HepG2 (cell line): Measurements from ENCODE around the gene TBL2. TPM values are rescaled to one million over a fixed set of nuclear protein-coding genes. Genes with fewer than 3 reads are reported as not detected.

Source experiments
- ARNT2 ChIP-seq: sonication (generic); formaldehyde crosslinking; IDR thresholded peaks from 2 replicates; pipeline ENCODE4 v1.8.0; 2022; ENCODE audit warnings: mild to moderate bottlenecking, low read depth, missing genetic modification reagents, moderate library complexity
- GABPB1 ChIP-seq: IDR thresholded peaks from 2 replicates; pipeline ENCODE4 v1.6.1; 2016; ENCODE audit warnings: mild to moderate bottlenecking, missing genetic modification reagents, moderate library complexity, missing compliant biosample characterization
- KLF13 ChIP-seq: sonication (generic); formaldehyde crosslinking; IDR thresholded peaks from 2 replicates; pipeline ENCODE4 v1.4.0; 2020; ENCODE audit warnings: mild to moderate bottlenecking, missing genetic modification reagents
- NONO ChIP-seq, 2 experiments: fragments of 450-650 bp in 1 of 2; sonication (generic) in 1 of 2; formaldehyde crosslinking in 1 of 2; IDR thresholded peaks in 1 of 2; conservative IDR thresholded peaks in 1 of 2; 2 replicates each; pipeline versions ENCODE4 v1.6.1 to v1.8.0; 2017 to 2022; ENCODE audit warnings: mild to moderate bottlenecking in 1 of 2, missing genetic modification reagents in 1 of 2, moderate library complexity in 1 of 2
- PAX8 ChIP-seq: sonication (generic); formaldehyde crosslinking; IDR thresholded peaks from 2 replicates; pipeline ENCODE4 v1.8.0; 2022; ENCODE audit warnings: mild to moderate bottlenecking, missing genetic modification reagents, borderline replicate concordance
- ZFP36L1 ChIP-seq: sonication (generic); formaldehyde crosslinking; IDR thresholded peaks from 2 replicates; pipeline ENCODE4 v1.8.0; 2022; ENCODE audit warnings: mild to moderate bottlenecking, missing genetic modification reagents, moderate library complexity
- ZNF10 ChIP-seq: sonication (generic); formaldehyde crosslinking; IDR thresholded peaks from 2 replicates; pipeline ENCODE4 v1.4.0; 2020; ENCODE audit warnings: mild to moderate bottlenecking, low read depth, missing genetic modification reagents, borderline replicate concordance
- ZNF101 ChIP-seq: sonication (generic); formaldehyde crosslinking; IDR thresholded peaks from 2 replicates; pipeline ENCODE4 v1.4.0; 2020; ENCODE audit warnings: mild to moderate bottlenecking, low read depth, missing genetic modification reagents, borderline replicate concordance
- ZNF260 ChIP-seq: sonication (generic); formaldehyde crosslinking; IDR thresholded peaks from 2 replicates; pipeline ENCODE4 v1.4.0; 2020; ENCODE audit warnings: missing genetic modification reagents, low read depth, mild to moderate bottlenecking, borderline replicate concordance
- ZNF33A ChIP-seq: sonication (generic); formaldehyde crosslinking; IDR thresholded peaks from 2 replicates; pipeline ENCODE4 v1.5.1; 2020; ENCODE audit warnings: missing genetic modification reagents, mild to moderate bottlenecking, moderate library complexity, borderline replicate concordance
- ZNF558 ChIP-seq: sonication (generic); formaldehyde crosslinking; IDR thresholded peaks from 2 replicates; pipeline ENCODE4 v1.9.0; 2022; ENCODE audit warnings: mild to moderate bottlenecking, missing genetic modification reagents, borderline replicate concordance
- ZNF674 ChIP-seq: sonication (generic); formaldehyde crosslinking; IDR thresholded peaks from 2 replicates; pipeline ENCODE4 v1.5.0; 2020; ENCODE audit warnings: low read depth, mild to moderate bottlenecking, missing genetic modification reagents
- ZNF7 ChIP-seq: IDR thresholded peaks from 2 replicates; pipeline ENCODE4 v1.6.1; 2016; ENCODE audit warnings: missing biosample characterization, missing genetic modification reagents
- polyA plus RNA-seq, 8 experiments: library from polyadenylated mRNA; depleted of rRNA in 3 of 8; stranded (reverse) in 7 of 8; unstranded in 1 of 8; fragments of >200 nt; fragmentation: Illumina TruSeq in 4 of 8; extraction: Trizol in 4 of 8; gene quantifications; 2 replicates each; pipeline versions ENCODE4 v1.2.1 to v1.2.3, GENCODE V29; 2011 to 2016; ENCODE audit warnings: low read depth in 4 of 8, missing spikeins in 1 of 8, mixed read lengths in 1 of 8; ENCODE audit not compliant: insufficient read depth in 1 of 8
- total RNA-seq, 5 experiments: library from RNA; depleted of rRNA; stranded (reverse); fragments of >200 nt; fragmentation: Illumina TruSeq; extraction: Trizol; gene quantifications; 2 replicates each; pipeline ENCODE4 v1.2.3, GENCODE V29; 2016; ENCODE audit warnings: low read depth in 1 of 5
- TF ChIP-seq, protein P1 (sequence below): IDR thresholded peaks from 2 replicates; pipeline ENCODE4 v1.6.1; 2016; ENCODE audit warnings: low read depth, missing genetic modification reagents, missing compliant biosample characterization
- TF ChIP-seq, protein P2 (sequence below): sonication (generic); formaldehyde crosslinking; IDR thresholded peaks from 2 replicates; pipeline ENCODE4 v1.5.0; 2020; ENCODE audit warnings: mild to moderate bottlenecking, missing genetic modification reagents
- TF ChIP-seq, protein P3 (sequence below): sonication (generic); formaldehyde crosslinking; IDR thresholded peaks from 2 replicates; pipeline ENCODE4 v1.5.0; 2020; ENCODE audit warnings: missing genetic modification reagents
- TF ChIP-seq, protein P4 (sequence below): sonication (generic); formaldehyde crosslinking; IDR thresholded peaks from 2 replicates; pipeline ENCODE4 v1.8.1; 2023; ENCODE audit warnings: missing genetic modification reagents, inconsistent platforms, borderline replicate concordance
- TF ChIP-seq, protein P5 (sequence below): IDR thresholded peaks from 2 replicates; pipeline ENCODE4 v1.6.1; 2016

Gene TBL2
- total and polyA plus RNA-seq, 2 of the 13 experiments (the other 11 are each of a cell fraction or from before 2014, with no cell fraction given) = 43.4 to 47.2 TPM

DNA sequence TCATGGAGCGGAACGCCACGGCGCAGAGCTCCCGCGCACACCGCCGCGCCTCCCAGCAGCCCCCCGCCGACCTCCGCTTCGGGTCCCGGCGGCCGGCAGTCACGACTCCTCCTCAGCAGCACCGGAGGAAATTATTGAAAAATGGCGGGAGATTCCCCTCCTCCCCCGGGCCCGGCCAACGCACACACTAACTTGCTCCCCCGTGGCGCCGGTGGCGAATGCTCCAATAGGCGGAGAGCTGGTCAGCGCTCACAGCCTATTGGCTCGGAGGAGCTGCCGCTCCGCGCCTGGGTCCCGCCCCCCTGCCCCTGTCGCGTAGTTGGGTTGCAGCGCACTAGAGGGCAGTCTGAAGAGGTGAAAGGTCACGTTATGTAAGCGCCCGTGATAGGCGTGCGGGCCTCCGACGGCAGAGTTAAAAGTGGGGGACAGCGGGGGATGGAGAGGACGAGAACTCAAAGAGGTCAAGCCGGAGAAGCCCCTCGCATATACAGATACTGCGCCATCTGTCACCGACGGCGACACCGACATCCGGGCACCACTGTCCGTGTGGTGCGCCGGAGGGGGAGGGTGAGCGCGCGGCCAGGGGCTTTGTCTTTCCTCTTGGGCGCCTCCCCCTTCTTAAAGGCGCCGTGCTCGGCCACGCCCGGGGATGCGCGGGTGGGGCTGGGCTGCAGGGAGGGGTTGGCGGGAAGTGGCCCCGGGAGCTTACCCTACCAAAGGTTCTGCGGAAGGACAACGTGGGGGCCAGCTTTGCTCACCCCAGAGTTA lies 56.1 kb downstream of the TBL2 start, which contains the start of gene BAZ1B (continued):
- TF ChIP-seq, protein P1, sequence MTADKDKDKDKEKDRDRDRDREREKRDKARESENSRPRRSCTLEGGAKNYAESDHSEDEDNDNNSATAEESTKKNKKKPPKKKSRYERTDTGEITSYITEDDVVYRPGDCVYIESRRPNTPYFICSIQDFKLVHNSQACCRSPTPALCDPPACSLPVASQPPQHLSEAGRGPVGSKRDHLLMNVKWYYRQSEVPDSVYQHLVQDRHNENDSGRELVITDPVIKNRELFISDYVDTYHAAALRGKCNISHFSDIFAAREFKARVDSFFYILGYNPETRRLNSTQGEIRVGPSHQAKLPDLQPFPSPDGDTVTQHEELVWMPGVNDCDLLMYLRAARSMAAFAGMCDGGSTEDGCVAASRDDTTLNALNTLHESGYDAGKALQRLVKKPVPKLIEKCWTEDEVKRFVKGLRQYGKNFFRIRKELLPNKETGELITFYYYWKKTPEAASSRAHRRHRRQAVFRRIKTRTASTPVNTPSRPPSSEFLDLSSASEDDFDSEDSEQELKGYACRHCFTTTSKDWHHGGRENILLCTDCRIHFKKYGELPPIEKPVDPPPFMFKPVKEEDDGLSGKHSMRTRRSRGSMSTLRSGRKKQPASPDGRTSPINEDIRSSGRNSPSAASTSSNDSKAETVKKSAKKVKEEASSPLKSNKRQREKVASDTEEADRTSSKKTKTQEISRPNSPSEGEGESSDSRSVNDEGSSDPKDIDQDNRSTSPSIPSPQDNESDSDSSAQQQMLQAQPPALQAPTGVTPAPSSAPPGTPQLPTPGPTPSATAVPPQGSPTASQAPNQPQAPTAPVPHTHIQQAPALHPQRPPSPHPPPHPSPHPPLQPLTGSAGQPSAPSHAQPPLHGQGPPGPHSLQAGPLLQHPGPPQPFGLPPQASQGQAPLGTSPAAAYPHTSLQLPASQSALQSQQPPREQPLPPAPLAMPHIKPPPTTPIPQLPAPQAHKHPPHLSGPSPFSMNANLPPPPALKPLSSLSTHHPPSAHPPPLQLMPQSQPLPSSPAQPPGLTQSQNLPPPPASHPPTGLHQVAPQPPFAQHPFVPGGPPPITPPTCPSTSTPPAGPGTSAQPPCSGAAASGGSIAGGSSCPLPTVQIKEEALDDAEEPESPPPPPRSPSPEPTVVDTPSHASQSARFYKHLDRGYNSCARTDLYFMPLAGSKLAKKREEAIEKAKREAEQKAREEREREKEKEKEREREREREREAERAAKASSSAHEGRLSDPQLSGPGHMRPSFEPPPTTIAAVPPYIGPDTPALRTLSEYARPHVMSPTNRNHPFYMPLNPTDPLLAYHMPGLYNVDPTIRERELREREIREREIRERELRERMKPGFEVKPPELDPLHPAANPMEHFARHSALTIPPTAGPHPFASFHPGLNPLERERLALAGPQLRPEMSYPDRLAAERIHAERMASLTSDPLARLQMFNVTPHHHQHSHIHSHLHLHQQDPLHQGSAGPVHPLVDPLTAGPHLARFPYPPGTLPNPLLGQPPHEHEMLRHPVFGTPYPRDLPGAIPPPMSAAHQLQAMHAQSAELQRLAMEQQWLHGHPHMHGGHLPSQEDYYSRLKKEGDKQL = 0 out of 2 replicates have a peak, but pooled peaks have one; percentile 10
- TF ChIP-seq ZNF33A (CRISPR knock-in tag) (no peak), PAX8 (CRISPR knock-in tag) (0 out of 2 replicates have a peak, but pooled peaks have one; percentile 69), ZNF101 (CRISPR knock-in tag) (no peak), ZNF260 (CRISPR knock-in tag) (no peak), KLF13 (CRISPR knock-in tag) (no peak), GABPB1 (CRISPR knock-in tag) (peak; percentile 84), ZFP36L1 (CRISPR knock-in tag) (no peak), ZNF674 (0 out of 2 replicates have a peak, but pooled peaks have one; percentile 22), ARNT2 (CRISPR knock-in tag) (peak; percentile 76; the same call in 1 of the 2 replicates), ZNF10 (no peak), ZNF558 (CRISPR knock-in tag) (0 out of 2 replicates have a peak, but pooled peaks have one; percentile 39), ZNF7 (CRISPR knock-in tag) (no peak; the same call in 1 of the 2 replicates), NONO (IDR thresholded peaks at IDR 0.05) (no peak), NONO (CRISPR knock-in tag; conservative IDR thresholded peaks at IDR 0.05) (0 out of 2 replicates have a peak, but pooled peaks have one; percentile 34)
- TF ChIP-seq, protein P2, sequence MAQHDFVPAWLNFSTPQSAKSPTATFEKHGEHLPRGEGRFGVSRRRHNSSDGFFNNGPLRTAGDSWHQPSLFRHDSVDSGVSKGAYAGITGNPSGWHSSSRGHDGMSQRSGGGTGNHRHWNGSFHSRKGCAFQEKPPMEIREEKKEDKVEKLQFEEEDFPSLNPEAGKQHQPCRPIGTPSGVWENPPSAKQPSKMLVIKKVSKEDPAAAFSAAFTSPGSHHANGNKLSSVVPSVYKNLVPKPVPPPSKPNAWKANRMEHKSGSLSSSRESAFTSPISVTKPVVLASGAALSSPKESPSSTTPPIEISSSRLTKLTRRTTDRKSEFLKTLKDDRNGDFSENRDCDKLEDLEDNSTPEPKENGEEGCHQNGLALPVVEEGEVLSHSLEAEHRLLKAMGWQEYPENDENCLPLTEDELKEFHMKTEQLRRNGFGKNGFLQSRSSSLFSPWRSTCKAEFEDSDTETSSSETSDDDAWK (CRISPR knock-in tag) = no peak
- TF ChIP-seq, protein P3, sequence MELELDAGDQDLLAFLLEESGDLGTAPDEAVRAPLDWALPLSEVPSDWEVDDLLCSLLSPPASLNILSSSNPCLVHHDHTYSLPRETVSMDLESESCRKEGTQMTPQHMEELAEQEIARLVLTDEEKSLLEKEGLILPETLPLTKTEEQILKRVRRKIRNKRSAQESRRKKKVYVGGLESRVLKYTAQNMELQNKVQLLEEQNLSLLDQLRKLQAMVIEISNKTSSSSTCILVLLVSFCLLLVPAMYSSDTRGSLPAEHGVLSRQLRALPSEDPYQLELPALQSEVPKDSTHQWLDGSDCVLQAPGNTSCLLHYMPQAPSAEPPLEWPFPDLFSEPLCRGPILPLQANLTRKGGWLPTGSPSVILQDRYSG (CRISPR knock-in tag) = no peak
- TF ChIP-seq, protein P4, sequence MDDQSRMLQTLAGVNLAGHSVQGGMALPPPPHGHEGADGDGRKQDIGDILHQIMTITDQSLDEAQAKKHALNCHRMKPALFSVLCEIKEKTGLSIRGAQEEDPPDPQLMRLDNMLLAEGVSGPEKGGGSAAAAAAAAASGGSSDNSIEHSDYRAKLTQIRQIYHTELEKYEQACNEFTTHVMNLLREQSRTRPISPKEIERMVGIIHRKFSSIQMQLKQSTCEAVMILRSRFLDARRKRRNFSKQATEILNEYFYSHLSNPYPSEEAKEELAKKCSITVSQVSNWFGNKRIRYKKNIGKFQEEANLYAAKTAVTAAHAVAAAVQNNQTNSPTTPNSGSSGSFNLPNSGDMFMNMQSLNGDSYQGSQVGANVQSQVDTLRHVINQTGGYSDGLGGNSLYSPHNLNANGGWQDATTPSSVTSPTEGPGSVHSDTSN (CRISPR knock-in tag) = no peak
- TF ChIP-seq, protein P5, sequence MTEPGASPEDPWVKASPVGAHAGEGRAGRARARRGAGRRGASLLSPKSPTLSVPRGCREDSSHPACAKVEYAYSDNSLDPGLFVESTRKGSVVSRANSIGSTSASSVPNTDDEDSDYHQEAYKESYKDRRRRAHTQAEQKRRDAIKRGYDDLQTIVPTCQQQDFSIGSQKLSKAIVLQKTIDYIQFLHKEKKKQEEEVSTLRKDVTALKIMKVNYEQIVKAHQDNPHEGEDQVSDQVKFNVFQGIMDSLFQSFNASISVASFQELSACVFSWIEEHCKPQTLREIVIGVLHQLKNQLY (CRISPR knock-in tag) = peak; percentile 41; the same call in 1 of the 2 replicates
